HepG2 (cell line): Measurements from ENCODE around the gene CSNK2B. TPM values are rescaled to one million over a fixed set of nuclear protein-coding genes. Genes with fewer than 3 reads are reported as not detected.

Source experiments
- AGO2 ChIP-seq: fragments of 200-400 bp; formaldehyde crosslinking; optimal IDR thresholded peaks from 2 replicates; pipeline ENCODE3; 2017; ENCODE audit warnings: mild to moderate bottlenecking, low read depth, low read length, moderate library complexity
- EED ChIP-seq: sonication (generic); formaldehyde crosslinking; IDR thresholded peaks from 2 replicates; pipeline ENCODE4 v1.5.0; 2020; ENCODE audit warnings: mild to moderate bottlenecking, missing genetic modification reagents
- FOXA1 ChIP-seq, 2 experiments: fragments of 450-650 bp in 1 of 2; sonication (generic) in 1 of 2; formaldehyde crosslinking in 1 of 2; IDR thresholded peaks; 2 replicates each; pipeline versions ENCODE4 v1.4.0 to v1.6.1; 2016 to 2020; ENCODE audit warnings: missing genetic modification reagents in 1 of 2
- GABPB1 ChIP-seq: IDR thresholded peaks from 2 replicates; pipeline ENCODE4 v1.6.1; 2016; ENCODE audit warnings: mild to moderate bottlenecking, missing genetic modification reagents, moderate library complexity, missing compliant biosample characterization
- KAT2B ChIP-seq: fragments of 150-350 bp; IDR thresholded peaks from 2 replicates; pipeline ENCODE4 v1.6.1; 2014; ENCODE audit warnings: low read depth, low read length, borderline replicate concordance
- MED8 ChIP-seq: sonication (generic); formaldehyde crosslinking; IDR thresholded peaks from 2 replicates; pipeline ENCODE4 v1.8.1; 2023; ENCODE audit warnings: mild to moderate bottlenecking, missing genetic modification reagents; ENCODE audit not compliant: insufficient replicate concordance
- NCOA2 ChIP-seq: sonication (generic); formaldehyde crosslinking; IDR thresholded peaks from 2 replicates; pipeline ENCODE4 v1.8.0; 2022; ENCODE audit warnings: inconsistent platforms
- PCBP1 ChIP-seq: fragments of 200-400 bp; formaldehyde crosslinking; IDR thresholded peaks from 2 replicates; pipeline ENCODE4 v1.6.1; 2017; ENCODE audit warnings: mild to moderate bottlenecking, low read depth, low read length, borderline replicate concordance
- RERE ChIP-seq: IDR thresholded peaks from 2 replicates; pipeline ENCODE4 v1.6.1; 2016; ENCODE audit warnings: low read depth, missing genetic modification reagents, missing compliant biosample characterization
- SMAD9 ChIP-seq: sonication (generic); formaldehyde crosslinking; IDR thresholded peaks from 2 replicates; pipeline ENCODE4 v1.5.1; 2020; ENCODE audit warnings: mild to moderate bottlenecking, missing genetic modification reagents
- TARDBP ChIP-seq: sonication (generic); formaldehyde crosslinking; IDR thresholded peaks from 2 replicates; pipeline ENCODE4 v1.8.0; 2022; ENCODE audit warnings: mild to moderate bottlenecking, missing genetic modification reagents
- ZBTB1 ChIP-seq: sonication (generic); formaldehyde crosslinking; IDR thresholded peaks from 2 replicates; pipeline ENCODE4 v1.4.0; 2020; ENCODE audit warnings: missing genetic modification reagents, borderline replicate concordance
- ZC3H13 ChIP-seq: sonication (generic); formaldehyde crosslinking; IDR thresholded peaks from 2 replicates; pipeline ENCODE4 v1.8.1; 2023; ENCODE audit warnings: mild to moderate bottlenecking, missing genetic modification reagents, moderate library complexity
- ZNF580 ChIP-seq: IDR thresholded peaks from 2 replicates; pipeline ENCODE4 v1.6.1; 2016; ENCODE audit warnings: low read depth, borderline replicate concordance
- ZNF605 ChIP-seq: sonication (generic); formaldehyde crosslinking; IDR thresholded peaks from 2 replicates; pipeline ENCODE4 v1.8.0; 2022; ENCODE audit warnings: mild to moderate bottlenecking, missing genetic modification reagents
- ZNF747 ChIP-seq: sonication (generic); formaldehyde crosslinking; IDR thresholded peaks from 2 replicates; pipeline ENCODE4 v1.8.1; 2023; ENCODE audit warnings: missing genetic modification reagents, mild to moderate bottlenecking, borderline replicate concordance
- ZSCAN29 ChIP-seq: sonication (generic); formaldehyde crosslinking; conservative IDR thresholded peaks from 2 replicates; pipeline ENCODE4 v1.4.0; 2020; ENCODE audit warnings: mild to moderate bottlenecking, missing genetic modification reagents
- polyA plus RNA-seq, 8 experiments: library from polyadenylated mRNA; depleted of rRNA in 3 of 8; stranded (reverse) in 7 of 8; unstranded in 1 of 8; fragments of >200 nt; fragmentation: Illumina TruSeq in 4 of 8; extraction: Trizol in 4 of 8; gene quantifications; 2 replicates each; pipeline versions ENCODE4 v1.2.1 to v1.2.3, GENCODE V29; 2011 to 2016; ENCODE audit warnings: low read depth in 4 of 8, missing spikeins in 1 of 8, mixed read lengths in 1 of 8; ENCODE audit not compliant: insufficient read depth in 1 of 8
- total RNA-seq, 5 experiments: library from RNA; depleted of rRNA; stranded (reverse); fragments of >200 nt; fragmentation: Illumina TruSeq; extraction: Trizol; gene quantifications; 2 replicates each; pipeline ENCODE4 v1.2.3, GENCODE V29; 2016; ENCODE audit warnings: low read depth in 1 of 5
- TF ChIP-seq, protein P1 (sequence below): sonication (generic); formaldehyde crosslinking; IDR thresholded peaks from 2 replicates; pipeline ENCODE4 v1.5.1; 2020; ENCODE audit warnings: mild to moderate bottlenecking, missing genetic modification reagents, moderate library complexity

Gene CSNK2B
- total and polyA plus RNA-seq, 2 of the 13 experiments (the other 11 are each of a cell fraction or from before 2014, with no cell fraction given), result 111 to 296 TPM

GRCh38 chr6:31632279-31632946 is 33.5 kb upstream of the CSNK2B start (continued):
- TF ChIP-seq GABPB1, result peak; percentile 13; the same call in 1 of the 2 replicates
- no peak for TF ChIP-seq ZNF747
- 0 out of 2 replicates have a peak, but pooled peaks have one; percentile 23 for TF ChIP-seq TARDBP (CRISPR knock-in tag)
- no peak for TF ChIP-seq KAT2B
- TF ChIP-seq ZNF605 (CRISPR knock-in tag), result no peak
- TF ChIP-seq, protein P1, sequence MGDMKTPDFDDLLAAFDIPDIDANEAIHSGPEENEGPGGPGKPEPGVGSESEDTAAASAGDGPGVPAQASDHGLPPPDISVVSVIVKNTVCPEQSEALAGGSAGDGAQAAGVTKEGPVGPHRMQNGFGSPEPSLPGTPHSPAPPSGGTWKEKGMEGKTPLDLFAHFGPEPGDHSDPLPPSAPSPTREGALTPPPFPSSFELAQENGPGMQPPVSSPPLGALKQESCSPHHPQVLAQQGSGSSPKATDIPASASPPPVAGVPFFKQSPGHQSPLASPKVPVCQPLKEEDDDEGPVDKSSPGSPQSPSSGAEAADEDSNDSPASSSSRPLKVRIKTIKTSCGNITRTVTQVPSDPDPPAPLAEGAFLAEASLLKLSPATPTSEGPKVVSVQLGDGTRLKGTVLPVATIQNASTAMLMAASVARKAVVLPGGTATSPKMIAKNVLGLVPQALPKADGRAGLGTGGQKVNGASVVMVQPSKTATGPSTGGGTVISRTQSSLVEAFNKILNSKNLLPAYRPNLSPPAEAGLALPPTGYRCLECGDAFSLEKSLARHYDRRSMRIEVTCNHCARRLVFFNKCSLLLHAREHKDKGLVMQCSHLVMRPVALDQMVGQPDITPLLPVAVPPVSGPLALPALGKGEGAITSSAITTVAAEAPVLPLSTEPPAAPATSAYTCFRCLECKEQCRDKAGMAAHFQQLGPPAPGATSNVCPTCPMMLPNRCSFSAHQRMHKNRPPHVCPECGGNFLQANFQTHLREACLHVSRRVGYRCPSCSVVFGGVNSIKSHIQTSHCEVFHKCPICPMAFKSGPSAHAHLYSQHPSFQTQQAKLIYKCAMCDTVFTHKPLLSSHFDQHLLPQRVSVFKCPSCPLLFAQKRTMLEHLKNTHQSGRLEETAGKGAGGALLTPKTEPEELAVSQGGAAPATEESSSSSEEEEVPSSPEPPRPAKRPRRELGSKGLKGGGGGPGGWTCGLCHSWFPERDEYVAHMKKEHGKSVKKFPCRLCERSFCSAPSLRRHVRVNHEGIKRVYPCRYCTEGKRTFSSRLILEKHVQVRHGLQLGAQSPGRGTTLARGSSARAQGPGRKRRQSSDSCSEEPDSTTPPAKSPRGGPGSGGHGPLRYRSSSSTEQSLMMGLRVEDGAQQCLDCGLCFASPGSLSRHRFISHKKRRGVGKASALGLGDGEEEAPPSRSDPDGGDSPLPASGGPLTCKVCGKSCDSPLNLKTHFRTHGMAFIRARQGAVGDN, result peak; percentile 40
- TF ChIP-seq ZNF580 (CRISPR knock-in tag), result no peak
- no peak for TF ChIP-seq ZSCAN29 (CRISPR knock-in tag)
- TF ChIP-seq MED8 (CRISPR knock-in tag), result no peak
- no peak for TF ChIP-seq RERE
- TF ChIP-seq AGO2, result peak; percentile 98
- TF ChIP-seq PCBP1, result 0 out of 2 replicates have a peak, but pooled peaks have one; percentile 51
- TF ChIP-seq SMAD9 (CRISPR knock-in tag), result no peak
- TF ChIP-seq FOXA1 (IDR thresholded peaks at IDR 0.05), result no peak
- no peak for TF ChIP-seq FOXA1 (CRISPR knock-in tag; IDR thresholded peaks at IDR 0.05)
- TF ChIP-seq ZC3H13 (CRISPR knock-in tag), result peak; percentile 95
- no peak for TF ChIP-seq EED (CRISPR knock-in tag)
- no peak for TF ChIP-seq ZBTB1
- no peak for TF ChIP-seq NCOA2 (CRISPR knock-in tag)
